Stimulated activated CD4-positive, alpha-beta T cell treated with anti-CD3 and anti-CD28 coated beads, Interleukin-4, amount 100 ng/mL, for 4 hours (primary cell): ENCODE measurements around the gene FXYD6.

Experiments used
- DNase-seq, 2 experiments: peaks; one replicate each; pipeline ENCODE4 v3.0.0-alpha.2; 2020

The FXYD6 gene

DNA sequence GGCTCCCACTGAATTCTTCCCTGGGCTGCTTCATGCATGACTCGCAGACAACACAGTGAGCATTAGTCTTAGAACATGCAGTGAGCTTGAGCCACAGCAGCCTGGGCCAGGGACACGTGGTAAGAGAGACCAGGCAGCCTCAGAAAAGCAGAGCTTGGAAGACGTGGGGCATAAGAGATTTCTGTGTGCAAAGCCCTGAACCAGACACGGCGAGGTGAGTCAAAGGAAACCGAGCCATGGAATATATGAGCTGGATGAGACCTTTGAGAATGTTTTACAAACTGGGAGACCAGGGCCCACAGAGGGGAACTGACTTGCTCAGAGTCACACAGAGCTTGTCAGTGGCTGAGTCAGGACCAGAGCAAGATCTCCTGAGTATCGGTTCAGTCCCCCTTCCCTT, 8.5 kb upstream of the FXYD6 start:
- no peak for DNase-seq

DNA sequence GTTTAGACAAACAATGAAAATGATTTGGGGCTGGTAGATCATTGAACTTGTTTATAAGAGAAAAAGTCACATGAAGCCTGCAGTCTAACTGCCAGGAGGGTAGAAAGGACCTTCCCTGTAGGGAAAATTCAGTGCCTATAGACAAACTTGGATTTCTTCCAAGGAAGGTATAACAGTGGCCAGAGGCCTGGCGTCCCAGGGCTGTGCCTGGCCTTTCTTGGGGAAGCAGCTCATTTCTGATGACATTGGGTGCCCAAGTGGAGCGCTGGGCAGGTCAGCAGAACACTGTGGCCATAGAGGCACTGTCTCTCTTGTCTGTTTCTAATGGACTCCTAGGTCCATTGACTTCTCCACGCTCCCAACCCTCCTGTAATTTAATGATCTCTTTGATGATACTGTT, 6.6 kb upstream of the FXYD6 start:
- DNase-seq, result no peak

DNA sequence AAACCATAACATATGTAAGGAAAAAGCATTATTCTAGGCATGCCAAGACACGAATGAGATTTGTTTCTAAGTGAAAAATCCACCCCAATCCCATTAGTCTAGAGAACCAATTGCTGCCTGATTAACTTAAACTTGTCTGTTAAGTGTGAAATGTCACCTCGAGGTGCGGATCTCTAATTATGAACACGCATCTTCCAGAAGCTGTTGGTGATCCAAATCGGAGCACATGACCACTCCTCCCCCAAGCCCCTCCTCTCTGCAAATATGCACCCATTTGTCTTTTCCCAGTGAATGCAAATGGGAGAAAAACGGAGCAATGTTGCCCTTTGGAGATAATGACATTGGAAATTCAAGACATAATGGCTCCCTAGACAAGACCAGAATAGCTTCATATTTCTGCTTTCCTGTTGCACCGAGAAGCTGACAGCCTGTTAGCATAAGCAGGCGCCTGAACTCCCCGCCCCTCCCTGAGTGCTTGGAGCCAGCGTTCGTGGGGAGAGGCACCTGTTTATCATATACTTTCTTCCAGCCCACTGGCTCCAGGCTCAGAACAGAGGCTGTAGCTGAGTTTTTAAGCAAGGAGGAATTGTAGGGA, 6.0 kb upstream of the FXYD6 start:
- no peak for DNase-seq

DNA sequence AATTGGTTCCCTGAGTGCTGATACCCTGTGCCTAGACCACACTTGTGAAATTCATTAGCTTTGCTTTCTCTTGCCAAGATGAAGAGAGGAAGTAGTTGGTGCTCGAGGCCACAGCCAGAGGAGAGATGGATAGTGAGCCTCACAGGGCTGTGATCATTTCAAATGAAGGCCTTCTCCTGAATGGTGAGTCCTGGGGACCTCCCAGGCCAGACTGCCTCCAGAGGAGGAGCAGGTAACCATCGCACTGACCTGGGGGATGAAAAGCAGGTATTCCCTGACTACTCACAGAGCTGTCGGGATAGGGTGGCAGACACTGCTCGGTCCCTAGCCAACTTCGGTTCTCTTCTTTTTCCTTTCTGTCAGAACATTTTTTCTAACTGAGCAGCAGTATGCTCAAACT, 4.8 kb upstream of the FXYD6 start:
- DNase-seq, result no peak

DNA sequence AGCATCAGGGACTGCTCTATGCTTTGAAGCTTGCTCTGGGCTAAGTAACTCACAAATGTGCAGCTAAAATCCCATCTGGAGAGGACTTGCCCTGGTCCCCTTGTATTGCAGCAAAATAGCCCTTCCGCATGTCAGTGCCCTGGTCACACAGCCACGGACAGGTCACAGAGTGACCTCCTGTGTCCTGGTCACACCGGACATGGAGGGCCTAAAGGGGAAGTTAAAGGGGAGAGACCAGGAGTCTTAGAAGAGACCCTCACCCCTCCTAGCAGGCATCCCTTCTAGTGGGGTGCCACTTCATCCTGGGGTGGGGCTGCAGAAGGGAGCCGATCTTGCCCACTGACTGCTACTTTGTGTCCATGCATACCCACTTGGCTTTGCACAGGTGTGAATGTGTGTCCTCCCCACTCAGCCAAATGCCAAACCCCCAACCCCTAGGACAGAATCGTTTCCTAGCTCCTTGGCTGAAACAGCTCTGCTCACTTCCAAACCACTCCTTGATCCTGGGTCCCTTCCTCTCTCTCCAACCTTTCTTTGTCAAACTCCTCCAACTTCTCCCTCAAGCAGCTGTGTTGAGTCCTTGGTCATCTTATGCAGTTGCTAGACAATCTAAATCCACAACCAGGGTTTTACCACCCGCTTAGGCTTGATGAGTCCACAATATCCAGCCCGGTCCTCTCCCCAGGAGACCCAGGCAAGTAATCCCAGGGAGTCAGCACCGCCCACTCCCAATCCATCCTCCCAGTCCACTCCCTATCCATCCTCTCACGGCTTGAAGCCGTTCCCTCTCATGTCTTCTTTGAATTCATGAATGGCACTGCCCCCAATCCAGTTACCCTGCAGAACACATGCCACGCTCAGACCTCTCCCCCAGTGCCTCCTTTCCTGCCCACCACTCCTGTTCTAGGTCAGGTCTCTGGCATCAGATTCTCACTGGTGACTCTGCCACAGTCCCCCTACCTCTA, 3.3 kb upstream of the FXYD6 start:
- no peak for DNase-seq

DNA sequence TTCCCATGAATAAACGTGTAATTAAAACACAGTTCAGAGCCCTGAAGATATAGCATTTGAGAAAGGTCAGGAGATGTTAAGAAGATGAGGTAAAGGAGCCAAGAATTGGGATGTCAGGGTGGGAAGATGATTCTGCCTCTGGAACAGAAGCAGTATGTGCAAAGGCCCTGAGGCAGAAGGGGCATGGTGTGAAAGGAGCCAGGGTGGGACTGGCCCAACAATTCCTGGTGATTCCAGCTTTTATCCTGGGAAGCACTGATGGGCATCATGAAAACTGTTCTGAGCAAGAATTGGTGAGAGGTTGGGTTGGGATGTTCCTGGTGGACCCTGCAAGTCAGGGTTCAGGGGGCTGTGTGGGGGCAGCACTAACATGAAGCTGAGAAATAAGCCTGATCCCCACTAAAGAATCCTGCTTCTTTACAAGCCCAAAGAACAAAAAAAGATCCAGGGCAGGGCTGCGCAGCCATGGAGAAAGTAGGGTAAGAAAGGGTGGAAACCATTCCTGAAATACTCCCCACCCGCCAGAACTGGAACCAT, 2.5 kb upstream of the FXYD6 start:
- DNase-seq, result no peak

DNA sequence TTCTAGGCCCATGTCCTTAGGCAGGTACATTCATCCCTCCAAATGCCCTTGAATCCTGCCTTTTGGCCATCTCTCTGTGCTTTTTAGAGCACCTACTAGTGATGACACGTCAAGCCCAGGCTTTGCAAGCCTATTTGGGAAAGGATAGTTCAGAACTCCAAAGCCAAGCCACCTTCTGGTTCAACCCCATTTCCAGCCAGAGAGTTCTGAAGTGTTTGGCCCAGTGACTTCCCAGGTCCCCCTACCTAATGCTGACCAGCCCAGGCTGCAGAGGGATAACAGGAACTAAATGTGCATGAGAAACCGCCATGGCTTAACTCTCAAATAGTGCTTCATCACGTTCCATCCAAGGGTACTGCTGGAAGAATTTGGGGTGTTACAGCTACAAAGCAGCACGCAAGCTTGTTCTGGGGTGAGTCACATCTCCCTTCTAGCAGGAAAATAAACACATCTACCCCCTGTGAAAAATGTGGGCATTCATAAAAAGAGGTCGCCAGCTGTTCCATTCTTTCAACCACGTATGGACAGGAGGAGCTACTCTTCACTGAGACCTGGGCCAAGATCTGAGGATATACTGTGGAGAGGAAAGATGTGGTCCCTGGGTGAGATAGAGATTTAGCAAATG, 2.0 kb upstream of the FXYD6 start:
- no peak for DNase-seq

DNA sequence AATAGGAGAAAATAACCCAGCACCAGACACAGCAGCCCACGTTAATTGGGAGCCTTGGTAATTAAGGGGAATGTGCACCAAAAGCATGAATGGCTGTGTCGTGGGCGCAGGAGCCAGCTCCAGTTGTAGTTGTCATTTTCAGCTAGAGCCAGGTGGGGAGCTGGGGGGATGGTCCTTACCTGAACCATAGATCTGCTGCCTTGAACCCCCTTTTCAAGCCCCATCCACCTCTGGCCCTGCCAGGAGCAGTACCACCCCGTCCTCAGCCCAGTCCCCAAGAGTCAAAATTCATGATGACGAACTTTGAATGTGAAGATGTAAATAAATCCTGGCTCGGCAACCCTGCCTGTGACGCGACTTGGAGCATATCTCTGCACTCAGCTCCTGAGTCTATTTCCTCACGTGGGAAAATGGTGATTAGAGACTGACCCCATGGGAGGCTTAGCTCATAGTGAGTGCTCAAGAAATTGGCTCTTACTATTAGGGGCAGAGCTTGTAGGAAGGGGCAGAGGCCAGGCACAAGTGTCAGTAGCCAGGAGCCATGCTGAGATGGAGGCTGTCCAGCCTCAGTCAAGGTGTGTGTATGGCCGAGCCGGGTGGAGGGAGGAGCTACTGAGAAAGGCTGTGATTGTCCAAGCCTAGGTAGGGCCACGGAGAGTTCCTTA, 794 bp upstream of the FXYD6 start:
- no peak for DNase-seq

DNA sequence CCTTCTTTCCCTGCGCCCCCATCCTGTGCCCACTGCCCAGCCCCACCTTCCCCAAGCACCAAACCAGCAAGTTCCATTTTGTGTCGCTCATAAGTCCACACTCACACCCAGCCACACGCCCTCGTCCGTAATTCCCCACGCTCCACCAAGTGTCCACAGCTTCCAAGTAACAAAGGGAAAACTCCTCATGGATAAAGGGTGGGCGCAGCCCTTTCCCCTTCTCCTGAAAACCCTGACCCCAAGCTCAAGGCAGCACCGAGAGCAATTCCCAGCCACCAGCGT, 458 bp downstream of the FXYD6 start:
- no peak for DNase-seq

DNA sequence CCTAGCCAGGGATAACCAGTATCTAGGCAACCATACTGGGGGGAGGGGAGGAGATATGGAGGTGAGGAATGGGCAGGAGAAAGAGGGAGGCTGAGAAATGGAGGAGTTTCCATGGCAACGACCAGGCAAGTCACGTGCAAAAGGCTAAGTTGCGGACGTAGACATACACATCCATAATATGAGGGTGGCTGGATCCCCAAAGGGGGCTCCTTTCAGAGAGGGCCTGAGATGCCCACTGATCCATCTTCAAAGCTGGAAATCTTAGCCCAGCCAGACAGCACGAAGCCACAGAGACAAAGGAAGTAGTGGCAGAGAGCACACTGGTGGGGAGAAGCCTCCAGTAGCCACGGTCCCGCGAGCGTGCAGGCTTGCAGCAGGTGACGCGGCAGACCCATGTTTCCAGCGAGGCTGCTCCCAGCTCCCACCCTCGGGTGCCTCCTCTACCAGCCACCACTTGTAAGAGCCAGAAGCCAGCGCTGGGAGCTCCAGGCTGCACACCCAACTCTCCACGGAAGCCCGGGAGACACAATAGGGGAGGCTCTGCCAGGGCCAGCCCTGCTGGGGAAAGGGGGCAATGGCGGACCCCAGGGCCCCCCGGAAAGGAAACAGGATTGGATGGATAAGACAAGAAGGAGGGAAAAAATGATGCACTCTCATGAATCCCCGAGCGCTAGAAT, 938 bp downstream of the FXYD6 start:
- DNase-seq, result no peak

DNA sequence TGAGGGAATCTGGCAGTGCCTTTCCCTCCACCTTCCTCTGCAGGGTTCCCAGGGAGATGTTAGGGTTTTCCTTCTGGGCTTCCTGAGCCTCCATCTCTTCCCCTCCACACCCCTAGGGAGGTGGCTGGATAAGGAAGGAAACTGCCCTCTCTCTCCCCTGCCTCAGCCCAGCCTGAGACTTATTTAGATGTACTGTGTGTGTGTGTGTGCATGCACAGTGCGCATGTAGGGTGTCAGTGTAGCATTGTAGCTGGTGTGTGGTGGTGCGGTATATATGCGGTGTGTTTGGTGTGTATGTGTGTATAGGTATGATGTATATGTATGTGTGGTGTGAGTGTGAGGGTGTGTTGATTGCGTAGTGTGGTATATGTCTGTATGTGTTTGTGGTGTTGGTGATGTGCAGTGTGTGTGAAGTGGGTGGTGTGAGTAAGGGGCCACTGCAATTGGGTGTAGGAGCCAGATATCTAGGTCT, 1.5 kb downstream of the FXYD6 start:
- DNase-seq, result no peak

DNA sequence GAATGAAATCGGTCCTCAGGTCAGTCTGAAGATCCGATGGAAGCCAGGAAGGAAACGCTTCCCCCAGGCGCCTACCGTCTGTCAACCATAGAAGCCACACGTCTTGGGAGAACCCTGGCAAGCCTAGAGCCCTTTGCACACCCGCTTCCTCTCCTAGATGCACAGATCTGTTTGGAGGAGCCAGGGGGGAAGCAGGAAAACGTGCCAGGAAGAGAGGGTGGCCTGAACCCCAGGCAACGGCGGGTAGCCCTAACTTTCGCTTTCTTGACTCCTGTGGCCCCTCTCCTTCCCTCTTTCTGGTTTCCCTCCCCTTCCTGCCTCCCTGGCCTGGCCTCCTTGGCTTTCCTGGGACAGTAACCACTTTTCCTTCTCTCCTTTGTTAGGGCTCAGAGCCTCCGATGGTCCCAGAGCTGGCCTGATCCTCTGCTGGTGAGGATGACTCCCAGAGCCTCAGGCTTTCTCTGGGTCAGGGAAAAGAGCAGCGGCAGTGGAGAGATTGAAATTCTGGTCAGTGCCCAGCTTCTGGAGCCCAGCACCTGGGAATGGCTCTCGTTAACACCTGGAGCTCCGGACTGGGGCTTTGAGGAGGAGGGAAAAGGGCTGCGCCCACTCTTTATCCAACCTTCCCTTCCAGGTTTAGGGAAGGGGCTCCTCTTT, 2.1 kb downstream of the FXYD6 start:
- DNase-seq, result no peak

DNA sequence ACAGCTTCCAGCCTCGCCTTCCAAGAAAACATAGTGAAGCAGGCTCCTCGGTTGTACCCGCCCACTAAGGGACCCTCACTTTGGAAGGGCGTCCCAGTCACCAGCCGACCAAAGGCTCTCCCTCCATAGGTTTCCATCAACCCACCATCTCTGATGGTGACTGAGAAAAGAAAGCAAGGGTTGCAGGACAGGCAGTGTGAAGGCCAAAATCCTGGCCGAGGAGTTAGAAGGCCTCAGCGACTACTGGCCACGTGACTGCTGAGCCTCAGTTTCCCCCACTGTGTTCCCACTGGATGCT, 2.7 kb downstream of the FXYD6 start:
- no peak for DNase-seq

DNA sequence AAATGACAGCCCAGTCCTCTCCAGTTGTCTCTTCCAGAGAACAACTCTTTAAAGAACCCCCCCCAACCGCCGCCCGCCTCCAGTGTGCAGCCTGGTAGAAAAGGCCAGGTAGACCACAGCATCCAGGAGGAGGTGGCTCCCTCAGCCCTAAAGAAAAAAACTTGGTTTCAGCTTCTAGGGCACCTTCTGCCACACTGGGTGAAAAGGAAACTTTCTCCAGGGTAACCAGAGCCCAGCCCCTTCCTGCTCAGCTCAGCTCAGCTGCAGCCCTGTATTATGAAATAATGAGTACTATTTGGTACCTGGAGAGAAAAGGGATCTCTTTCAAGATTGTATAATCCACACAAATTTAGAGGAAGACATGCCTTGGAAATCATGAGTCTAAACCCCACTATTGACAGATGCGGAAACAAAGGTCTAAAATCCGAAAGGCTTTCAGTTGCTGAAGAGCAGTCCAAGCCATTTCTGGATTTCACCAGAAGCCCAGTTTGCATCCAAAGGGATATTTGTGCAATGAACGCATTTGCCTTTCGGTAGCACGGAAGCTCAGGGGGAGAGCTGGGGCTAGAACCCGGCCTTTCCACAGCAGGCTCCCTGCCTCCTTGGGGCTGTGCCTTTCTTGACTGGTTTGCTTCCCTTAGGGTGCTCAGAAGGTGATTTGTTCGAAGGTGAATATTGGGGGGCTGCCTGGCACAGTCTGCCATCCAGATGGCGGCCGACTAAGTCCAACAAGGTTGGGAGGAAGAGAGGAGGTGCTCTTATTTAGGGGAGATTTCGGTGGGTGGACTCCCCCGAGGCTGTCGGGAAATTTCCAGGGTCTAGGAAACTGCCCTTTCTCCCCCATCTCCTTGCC, 3.3 kb downstream of the FXYD6 start:
- DNase-seq, result no peak

DNA sequence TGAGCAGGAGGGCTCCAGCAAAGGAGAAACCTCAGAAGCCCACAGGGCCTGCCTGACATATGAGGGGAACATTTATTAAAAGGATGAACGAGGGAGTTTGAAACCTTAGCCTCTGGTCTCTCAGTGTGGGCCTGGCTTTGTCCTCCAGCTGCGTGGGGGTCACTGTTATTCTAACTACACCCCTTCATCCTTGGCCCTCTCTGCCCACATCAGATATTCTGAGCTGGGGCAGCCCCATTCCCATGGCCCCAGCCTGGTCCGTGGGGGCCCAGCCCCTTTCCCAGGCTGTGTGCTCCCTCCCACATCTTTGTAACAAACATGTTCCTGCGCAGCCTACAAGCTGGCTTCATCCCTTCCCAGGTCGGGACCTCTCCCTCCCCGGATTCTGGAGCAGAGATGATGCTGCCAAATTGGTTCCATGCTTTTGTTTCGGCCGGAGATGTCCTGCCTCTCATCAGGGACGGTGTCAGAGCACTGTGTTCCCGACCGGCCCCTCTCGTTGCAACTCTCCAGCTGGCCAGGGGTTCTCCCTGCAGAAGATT, 4.0 kb downstream of the FXYD6 start:
- DNase-seq, result no peak

DNA sequence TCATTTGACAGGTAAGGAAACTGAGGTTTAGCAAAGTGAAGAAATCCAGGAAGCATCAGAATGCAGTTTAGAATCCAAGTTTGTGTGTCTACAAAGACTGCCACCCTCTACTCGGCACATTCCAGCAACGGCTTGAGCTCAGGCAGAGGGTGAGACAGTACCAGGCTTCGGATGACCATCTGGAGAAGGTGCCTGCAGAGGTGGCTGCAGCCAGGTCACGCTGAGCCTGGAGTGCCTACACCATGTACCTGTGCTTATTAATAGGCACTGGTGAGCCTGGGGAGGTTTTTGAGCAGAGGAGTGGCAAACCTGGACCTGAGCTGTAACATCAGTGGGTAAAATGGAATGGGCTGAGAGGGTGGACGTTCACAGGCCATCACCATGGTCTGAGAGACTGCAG, 4.7 kb downstream of the FXYD6 start:
- no peak for DNase-seq

DNA sequence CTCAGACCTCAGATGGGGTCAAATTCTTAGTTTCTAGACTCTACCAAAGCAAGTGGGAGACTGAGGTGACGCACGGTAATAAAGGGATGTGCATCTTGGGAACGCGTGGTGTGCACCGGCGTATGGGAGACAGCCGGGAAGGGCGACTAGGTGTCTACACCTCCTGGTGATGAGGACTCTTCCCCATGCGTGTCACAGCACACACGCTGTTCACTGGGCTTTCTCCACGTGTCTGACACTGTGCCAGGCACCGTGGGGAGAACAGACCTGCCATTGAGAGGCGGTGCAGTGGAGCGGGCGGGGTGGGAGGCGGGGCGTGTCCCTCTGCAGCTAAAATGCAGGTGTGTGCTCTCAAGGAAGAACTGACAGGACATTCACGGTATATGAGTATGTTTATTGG, 5.3 kb downstream of the FXYD6 start:
- DNase-seq, result no peak

DNA sequence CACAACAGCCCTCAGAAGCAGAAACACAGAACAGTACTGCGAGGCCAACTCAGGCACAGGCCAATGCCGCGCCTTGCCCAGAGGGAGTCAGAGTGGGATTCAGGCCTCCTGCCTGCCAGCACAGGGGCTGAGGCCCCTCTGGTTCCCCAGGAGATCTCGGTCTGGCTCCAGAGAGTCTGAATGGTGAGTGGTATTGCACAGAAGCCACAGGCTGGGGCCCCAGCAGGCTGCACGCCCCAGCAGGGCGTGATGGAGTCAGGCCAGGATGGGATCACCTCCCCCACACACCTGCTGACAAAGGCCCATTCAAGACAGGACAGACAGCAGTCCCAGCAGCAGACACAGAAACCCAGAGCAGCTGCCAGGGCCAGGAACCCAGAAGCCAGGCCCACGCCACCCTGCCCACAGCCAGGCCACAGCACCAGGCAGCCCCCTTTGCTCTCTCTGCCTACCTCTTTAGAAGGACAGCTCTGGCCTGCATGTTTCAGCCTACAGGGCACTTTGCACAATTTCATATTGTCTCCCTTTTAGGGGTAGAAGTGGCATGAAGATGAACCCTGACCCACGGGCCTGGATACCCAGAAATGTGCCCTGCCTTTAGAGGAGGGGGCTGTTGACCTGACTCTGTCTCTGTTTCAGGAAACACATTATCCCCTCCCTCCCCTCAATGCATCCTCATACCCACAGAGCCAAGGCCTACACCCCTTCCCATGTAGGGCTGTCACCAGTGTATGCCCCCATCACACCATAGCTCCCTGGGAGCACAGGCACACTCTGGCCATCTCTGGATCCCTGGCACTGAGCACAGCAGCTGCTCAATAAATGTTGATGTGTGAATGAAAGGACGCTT, 6.1 kb downstream of the FXYD6 start:
- DNase-seq, result no peak

DNA sequence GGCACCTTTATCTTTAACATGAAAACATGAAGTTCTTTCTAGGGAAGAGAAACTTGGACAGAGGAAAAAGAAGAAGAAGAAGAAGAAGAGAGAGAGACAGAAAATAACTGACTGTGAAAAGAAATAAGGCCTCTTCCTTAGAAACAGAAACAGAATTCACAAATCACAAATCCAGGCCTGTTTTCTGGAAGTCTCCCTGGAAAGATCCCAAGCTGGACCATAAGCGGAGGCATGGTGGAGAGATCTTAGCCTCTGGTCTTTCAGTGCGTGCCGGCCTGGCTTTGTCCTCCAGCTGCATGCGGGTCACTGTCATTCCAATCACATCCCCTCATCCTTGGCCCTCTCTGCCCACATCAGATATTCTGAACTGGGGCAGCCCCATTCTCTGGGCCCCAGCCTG, 6.9 kb downstream of the FXYD6 start:
- DNase-seq, result no peak
